ENCODE data around the gene DMD.

The DMD gene

GRCh38 chrX:32191316-32191715 is 1020.0 kb downstream of the DMD start:
- no peak for DNase-seq

GRCh38 chrX:32185160-32185559 is 1026.2 kb downstream of the DMD start:
- no peak for DNase-seq

DNA sequence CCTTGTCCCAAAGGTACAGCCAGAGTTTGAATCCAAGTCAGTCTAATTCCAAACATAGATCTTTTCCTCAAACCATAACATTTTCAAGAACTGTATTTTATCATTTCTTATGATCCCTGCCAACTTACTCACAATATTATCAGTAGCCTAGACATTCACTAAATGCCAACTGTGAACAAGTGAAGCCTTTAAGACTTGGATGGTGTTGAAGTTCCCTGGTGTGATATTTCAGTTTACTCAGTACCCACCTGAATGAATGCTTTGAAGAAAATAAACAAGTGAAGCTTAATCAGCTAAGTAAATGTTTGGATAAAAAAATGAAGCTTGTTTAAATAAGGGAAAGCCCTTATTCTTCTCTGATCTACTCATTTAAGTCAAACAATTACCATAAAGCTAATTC is 1028.3 kb downstream of the DMD start:
- no peak for DNase-seq

DNA sequence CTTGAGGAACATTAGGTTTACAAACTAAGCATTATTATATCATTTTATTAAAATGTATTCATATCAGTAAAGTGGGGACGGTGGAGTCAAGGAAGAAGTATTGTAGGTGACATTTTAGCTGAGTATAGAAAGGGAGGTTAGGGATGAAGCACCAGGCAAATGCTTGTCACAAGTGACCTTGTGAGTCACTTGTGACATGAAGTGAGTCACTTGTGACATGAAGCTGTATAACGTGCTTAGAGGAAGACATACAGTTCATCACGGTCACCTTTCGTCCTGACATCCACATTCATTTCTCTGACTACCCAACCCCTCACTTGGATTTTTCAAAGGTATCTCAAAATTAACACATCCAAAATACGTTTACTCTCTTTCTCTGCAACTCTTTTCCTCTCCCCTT is 1034.8 kb downstream of the DMD start:
- DNase-seq, result no peak

- DNase-seq, result no peak
Observed at GRCh38 chrX:32170481-32170880, 1040.9 kb downstream of the DMD start.

GRCh38 chrX:32155044-32155638 is 1056.2 kb downstream of the DMD start:
- DNase-seq, result no peak

DNA sequence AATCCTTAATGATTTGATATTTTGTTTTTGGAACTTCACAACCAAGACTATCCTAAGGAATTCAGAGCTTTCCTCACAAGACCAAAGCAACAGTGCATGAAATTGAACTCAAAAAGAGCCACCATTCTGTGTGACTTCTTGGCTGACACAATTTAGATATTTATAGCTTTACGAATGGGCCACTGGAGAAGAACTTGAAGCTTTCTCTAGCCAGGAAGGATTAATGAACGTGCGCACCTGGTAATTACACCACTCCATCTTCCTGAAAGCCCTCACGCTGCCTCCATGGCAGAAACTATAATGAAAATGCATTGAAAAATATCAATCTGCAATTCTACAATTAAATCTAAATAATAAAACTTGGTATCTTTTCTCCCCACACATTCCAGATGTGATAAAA is 1057.8 kb downstream of the DMD start:
- no peak for DNase-seq

- no peak for DNase-seq
Observed at GRCh38 chrX:32150141-32150540, 1061.2 kb downstream of the DMD start.

DNA sequence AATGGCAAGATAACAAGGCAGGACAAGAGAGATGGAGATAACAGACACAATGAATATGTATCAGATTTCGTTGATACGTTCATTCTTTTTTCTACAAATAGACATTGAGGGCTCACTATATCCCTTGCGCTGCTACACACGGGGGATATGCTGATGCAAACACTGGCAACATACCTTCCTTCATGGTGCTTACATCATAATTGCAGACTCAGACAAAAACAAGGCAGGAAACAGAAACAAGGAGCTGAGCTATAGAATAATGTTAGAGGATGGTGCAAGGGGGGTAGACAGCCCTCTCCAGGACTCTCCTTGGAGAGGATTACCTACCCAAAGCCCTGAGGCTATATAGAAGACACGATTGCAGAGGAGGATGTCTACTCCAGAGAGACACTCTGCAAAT is 1069.5 kb downstream of the DMD start:
- DNase-seq, result no peak

- no peak for DNase-seq
Observed at GRCh38 chrX:32139476-32139875, 1071.9 kb downstream of the DMD start.

- no peak for DNase-seq
Observed at GRCh38 chrX:32137525-32137924, 1073.8 kb downstream of the DMD start.

DNA sequence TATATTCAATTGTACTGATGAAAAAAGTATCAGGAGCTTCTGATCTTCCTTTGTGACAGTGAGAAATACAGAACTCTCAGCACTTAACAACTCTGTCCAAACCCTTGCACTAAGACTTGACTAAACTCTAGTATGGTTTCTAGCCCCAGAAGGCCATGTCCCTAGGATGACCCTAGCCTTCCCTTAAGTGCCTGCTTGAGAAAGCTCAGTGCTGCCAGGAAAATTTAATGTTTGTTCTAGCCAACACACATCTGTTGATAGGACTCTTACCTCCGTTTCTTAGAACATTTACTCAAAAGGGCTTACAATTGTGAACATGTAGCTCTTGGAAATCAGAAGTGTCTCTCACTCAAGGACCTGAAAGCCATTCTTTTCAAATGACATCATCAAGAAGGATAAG is 1084.4 kb downstream of the DMD start:
- DNase-seq, result no peak

- no peak for DNase-seq
Observed at GRCh38 chrX:32118832-32119231, 1092.5 kb downstream of the DMD start.

DNA sequence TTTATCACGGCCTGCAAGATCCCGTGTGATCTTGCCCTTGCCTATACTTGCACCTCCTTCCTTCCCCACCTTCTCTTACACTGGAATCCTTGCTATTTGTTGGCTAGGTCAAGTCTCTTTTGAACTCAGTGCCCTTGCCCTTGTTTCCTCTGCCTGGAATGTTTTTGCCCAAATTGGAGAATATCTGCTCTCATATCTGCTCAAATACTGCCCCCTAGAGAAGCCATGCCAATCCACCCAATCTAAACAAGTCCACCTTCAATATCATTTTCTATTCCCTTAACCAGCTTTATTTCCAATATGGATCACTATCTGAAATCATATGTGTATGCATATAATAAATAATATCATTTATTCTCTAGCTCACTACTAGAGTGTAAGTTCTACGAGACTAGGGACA is 1095.3 kb downstream of the DMD start:
- DNase-seq, result no peak

DNA sequence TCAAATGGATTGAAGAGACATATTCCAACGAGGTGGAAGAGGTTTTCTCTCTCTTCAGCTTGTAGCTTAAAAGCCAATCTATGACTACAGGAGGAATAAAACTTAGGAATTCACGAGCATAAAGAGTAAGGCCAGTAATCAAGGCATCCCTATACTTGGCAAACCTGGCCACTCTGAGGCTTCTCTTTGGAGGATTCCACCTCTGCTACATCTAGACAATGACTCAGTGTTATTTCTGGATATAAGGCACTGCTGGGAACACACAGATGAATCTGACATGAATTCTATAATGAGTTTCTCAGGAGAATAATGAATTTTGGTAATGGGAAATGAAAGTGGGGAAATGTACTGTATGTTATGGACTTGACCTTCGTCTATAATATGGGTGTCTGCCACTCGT is 1123.7 kb downstream of the DMD start:
- no peak for DNase-seq

DNA sequence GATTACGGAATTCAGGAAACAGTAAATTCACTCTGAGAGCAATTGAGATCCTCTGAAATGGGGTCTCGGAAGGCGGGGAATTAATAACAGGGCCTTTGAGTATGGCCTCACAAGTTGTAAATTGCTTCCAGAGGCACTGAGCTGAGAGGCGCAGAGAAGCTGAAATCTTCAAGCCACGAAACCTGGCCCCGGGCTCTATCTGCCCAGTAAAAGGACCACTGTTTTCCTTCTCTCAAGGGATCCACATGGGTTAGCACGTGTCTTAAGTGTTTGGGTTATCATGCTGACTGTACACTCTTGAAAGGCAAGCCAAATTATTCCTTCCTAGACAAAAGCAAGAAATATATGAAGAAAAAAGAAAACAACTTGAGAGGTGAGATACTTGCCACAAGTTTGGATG is 1126.6 kb downstream of the DMD start:
- DNase-seq, result no peak

GRCh38 chrX:32048285-32048684 is 1163.1 kb downstream of the DMD start:
- DNase-seq, result no peak

DNA sequence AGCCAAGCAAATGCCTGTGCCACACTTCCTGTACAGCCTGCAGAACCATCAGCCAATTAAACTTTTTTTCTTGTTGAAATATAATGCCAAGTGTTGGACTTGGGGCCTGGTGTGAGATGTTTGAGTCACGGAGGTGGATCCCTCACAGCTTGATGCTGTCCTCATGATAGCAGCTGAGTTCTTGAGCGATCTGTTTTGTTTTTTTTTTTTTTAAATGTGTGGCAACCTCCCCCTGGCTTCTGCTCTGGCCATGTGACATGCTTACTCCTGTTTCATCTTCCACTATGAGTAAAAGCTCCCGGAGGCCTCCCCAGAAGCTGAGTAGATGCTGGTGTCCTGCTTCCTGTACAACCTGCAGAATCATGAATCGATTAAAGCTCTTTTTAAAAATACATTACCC is 1166.2 kb downstream of the DMD start:
- no peak for DNase-seq

GRCh38 chrX:32041181-32041580 is 1170.2 kb downstream of the DMD start:
- no peak for DNase-seq

DNA sequence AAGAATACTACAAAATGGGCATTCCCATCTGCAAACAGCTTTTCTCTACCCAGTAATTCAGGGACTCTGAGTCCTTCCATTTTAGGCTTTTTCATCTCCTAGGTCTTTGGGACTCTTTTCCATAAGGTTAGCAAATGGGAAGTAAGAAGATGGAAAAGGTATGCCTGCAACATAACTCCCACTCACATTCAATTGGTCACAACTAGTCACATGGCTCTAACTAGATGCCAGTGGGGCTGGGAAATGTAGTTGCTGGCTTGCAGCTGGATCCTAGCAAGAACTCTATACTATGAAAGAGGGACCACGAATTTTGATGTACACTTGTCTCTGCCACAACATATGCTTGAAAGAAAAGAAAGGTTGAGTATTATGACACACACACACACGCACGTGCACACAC is 1184.6 kb downstream of the DMD start:
- DNase-seq, result no peak

- DNase-seq, result no peak
Observed at GRCh38 chrX:32024072-32024471, 1187.3 kb downstream of the DMD start.

GRCh38 chrX:32016195-32016594 is 1195.2 kb downstream of the DMD start:
- no peak for DNase-seq

GRCh38 chrX:32010948-32011347 is 1200.4 kb downstream of the DMD start:
- DNase-seq, result no peak

DNA sequence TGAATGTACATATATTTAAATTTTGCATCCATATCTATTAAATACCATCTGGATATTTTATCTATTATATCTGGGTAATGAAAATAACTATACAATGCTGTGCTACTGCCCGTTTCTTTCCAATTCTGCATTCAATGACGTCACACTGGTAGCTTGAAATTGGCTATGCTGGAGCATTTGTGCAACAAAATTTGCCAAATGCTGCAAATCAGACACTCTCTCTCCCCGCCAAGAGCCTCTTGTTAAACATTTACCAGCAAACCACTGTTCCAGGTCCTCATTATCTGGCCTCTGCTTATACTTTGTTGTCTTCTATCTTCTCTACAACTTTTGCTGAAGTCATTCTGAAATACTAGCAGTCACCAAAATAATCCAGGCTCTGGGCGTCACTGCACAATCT is 1201.1 kb downstream of the DMD start:
- DNase-seq, result no peak

GRCh38 chrX:31993637-31994036 is 1217.7 kb downstream of the DMD start:
- no peak for DNase-seq

DNA sequence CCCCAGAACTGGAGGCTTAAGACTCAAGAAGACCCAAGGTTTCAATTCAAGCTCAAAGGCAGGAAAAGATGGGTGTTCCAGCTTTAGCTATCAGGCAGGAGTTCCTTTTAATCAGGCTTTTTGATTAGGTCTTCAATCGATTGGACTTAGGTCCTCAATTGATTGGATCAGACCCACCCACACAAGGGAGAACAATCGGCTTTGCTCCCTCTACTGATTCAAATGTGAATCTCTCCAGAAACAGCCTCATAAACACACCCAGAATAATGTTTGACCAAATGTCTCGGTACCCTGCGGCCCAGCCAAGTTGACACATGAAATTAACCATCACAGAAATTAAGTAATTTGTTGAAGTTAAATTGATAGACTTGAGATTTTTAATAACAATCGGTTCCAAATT is 1222.4 kb downstream of the DMD start:
- no peak for DNase-seq
